BE2C (cell line): Measurements from ENCODE around the gene TMEM59L.
A peak's percentile ranks its signal among the peaks of the same experiment; 100 is the strongest.

Source experiments
- DNase-seq: peaks from one replicate; pipeline ENCODE4 v3.0.0-alpha.2; 2020
- H3K27me3 ChIP-seq: fragments of 250-450 bp; sonication (Bioruptor Pico); 2 replicates; pipeline ENCODE4 v1.5.1; 2020; ENCODE audit warnings: mild to moderate bottlenecking
- H3K36me3 ChIP-seq: fragments of 250-450 bp; sonication (Bioruptor Pico); 2 replicates; pipeline ENCODE4 v1.5.1; 2020; ENCODE audit warnings: mild to moderate bottlenecking
- H3K4me1 ChIP-seq: fragments of 250-450 bp; sonication (Bioruptor Pico); 2 replicates; pipeline ENCODE4 v1.5.1; 2020
- H3K4me3 ChIP-seq: 2 replicates; pipeline ENCODE4 v1.5.1; 2011; ENCODE audit warnings: low read depth, low read length
- H3K9me3 ChIP-seq: fragments of 250-450 bp; sonication (Bioruptor Pico); 2 replicates; pipeline ENCODE4 v1.5.1; 2020
- CTCF ChIP-seq: IDR thresholded peaks from 2 replicates; pipeline ENCODE4 v1.5.1; 2012; ENCODE audit warnings: mild to moderate bottlenecking, low read depth, low read length

Gene TMEM59L

GRCh38 chr19:18667531-18668251 is 55.0 kb downstream of the TMEM59L start:
- DNase-seq: no peak
- TF ChIP-seq CTCF: no peak
- H3K4me1 ChIP-seq: peaks cover 26% of the 10 kb centered on the region
- no peaks in the 10 kb centered on the region for H3K27me3 ChIP-seq
- no peaks in the 10 kb centered on the region for H3K9me3 ChIP-seq
- H3K4me3 ChIP-seq: no peak overlapping the region
- peaks cover 18% of the 10 kb centered on the region for H3K36me3 ChIP-seq

- H3K4me1 ChIP-seq: peaks cover 26% of the 10 kb centered on the region
- no peak for TF ChIP-seq CTCF
- peaks cover 18% of the 10 kb centered on the region for H3K36me3 ChIP-seq
- H3K4me3 ChIP-seq: no peak overlapping the region
- no peak for DNase-seq
- H3K27me3 ChIP-seq: no peaks in the 10 kb centered on the region
- H3K9me3 ChIP-seq: no peaks in the 10 kb centered on the region
These were observed 55.6 kb downstream of the TMEM59L start for GRCh38 chr19:18668252-18668631.

- TF ChIP-seq CTCF: no peak
- Histone ChIP-seq H3K27me3 (no peaks in the 10 kb centered on the region), H3K4me3 (no peak overlapping the region), H3K36me3 (peaks cover 18% of the 10 kb centered on the region), H3K9me3 (no peaks in the 10 kb centered on the region), H3K4me1 (peaks cover 26% of the 10 kb centered on the region)
- DNase-seq: no peak
These were observed 56.3 kb downstream of the TMEM59L start for GRCh38 chr19:18668744-18669523.

- H3K9me3 ChIP-seq: no peaks in the 10 kb centered on the region
- peaks cover 18% of the 10 kb centered on the region for H3K36me3 ChIP-seq
- peaks cover 26% of the 10 kb centered on the region for H3K4me1 ChIP-seq
- H3K4me3 ChIP-seq: no peak overlapping the region
- DNase-seq: no peak
- no peak for TF ChIP-seq CTCF
- no peaks in the 10 kb centered on the region for H3K27me3 ChIP-seq
These were observed 56.8 kb downstream of the TMEM59L start for GRCh38 chr19:18669524-18669817.

- TF ChIP-seq CTCF: no peak
- DNase-seq: no peak
- H3K36me3 ChIP-seq: peaks cover 18% of the 10 kb centered on the region
These were observed 57.2 kb downstream of the TMEM59L start for GRCh38 chr19:18669883-18670282.

GRCh38 chr19:18670312-18670711 is 57.6 kb downstream of the TMEM59L start:
- Histone ChIP-seq H3K4me3 (no peak overlapping the region), H3K4me1 (peaks cover 26% of the 10 kb centered on the region), H3K9me3 (no peaks in the 10 kb centered on the region), H3K36me3 (peaks cover 18% of the 10 kb centered on the region), H3K27me3 (no peaks in the 10 kb centered on the region)
- DNase-seq: peak; percentile 55
- no peak for TF ChIP-seq CTCF

More at GRCh38 chr19:18669883-18670282, 57.2 kb downstream of the TMEM59L start:
- no peaks in the 10 kb centered on the region for H3K9me3 ChIP-seq
- peaks cover 26% of the 10 kb centered on the region for H3K4me1 ChIP-seq
- H3K27me3 ChIP-seq: no peaks in the 10 kb centered on the region
- no peak overlapping the region for H3K4me3 ChIP-seq
